Measurements from ENCODE around the gene MAPK13.
"Not testable (repeated sequence)": the region's sequence is repeated elsewhere in the genome, so short reads cannot be mapped to it uniquely, and the experiment has no call there.

MAPK13 gene

DNA sequence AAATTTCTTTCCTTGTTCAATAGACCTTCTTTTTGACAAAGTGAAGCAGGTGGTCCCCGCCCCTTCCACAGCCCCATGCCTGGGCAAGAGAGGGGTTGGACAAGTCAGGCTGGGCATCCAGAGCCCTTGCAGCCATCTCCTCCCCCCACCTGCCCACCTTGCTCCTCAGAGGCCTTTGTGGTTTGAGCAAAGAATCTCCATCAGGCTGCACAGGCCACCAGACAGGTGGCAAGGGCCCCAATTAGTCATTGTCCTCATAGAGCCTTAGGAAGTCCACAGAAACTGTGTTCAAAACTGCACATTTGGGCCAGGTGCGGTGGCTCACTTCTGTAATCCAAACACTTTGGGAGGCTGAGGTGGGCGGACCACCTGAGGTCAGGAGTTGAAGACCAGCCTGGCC lies 1.5 kb upstream of the MAPK13 start:
- no peak for DNase-seq

DNA sequence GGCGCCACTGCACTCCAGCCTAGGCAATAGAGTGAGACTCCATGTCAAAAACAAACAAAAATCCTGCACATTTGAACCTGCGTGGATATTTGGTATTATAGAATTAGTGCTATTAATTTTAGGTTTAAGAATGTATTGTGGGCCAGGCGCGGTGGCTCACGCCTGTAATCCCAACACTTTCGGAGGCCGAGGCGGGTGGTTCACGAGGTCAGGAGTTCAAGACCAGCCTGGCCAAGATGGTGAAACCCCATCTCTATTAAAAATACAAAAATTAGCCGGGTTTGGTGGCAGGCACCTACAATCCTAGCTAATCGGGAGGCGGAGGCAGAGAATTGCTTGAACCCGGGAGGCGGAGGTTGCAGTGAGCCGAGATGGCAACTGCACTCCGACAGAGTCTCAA lies 979 bp upstream of the MAPK13 start:
- not testable (repeated sequence) for DNase-seq

DNA sequence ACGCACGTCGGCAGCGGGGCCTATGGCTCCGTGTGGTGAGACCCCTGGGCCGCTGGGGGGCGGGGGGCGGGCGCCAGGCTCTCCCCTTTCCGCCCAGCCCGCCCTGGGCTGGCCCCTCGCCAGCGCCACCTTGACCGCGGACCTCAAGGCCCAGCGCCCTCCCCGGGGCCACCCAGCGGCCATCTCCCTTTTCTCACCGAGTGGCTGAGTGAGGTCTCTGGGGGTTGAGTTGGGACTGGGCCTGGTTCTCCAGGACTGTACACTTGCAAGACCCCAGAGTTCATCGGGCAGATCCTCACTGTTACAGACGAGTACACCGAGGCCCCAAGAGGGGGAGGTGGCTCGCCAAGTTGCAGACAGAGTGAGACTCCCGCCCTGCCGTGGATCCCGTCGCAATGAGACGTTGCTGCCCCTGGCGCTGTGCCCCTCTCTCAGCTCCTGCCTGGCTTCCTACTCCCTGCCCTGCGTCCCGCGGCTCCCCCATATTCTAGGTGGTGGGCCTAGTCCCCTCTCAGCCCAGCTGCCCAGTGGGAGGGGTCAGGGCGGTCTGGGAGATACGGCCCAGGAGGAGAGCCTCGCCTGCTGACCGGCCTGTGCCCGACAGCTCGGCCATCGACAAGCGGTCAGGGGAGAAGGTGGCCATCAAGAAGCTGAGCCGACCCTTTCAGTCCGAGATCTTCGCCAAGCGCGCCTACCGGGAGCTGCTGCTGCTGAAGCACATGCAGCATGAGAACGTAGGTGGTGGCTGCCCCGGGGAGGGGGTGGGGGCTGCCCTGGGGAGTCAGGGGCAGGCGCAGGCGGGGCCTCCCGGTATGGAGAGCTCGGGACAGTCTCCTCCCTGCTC lies 576 bp downstream of the MAPK13 start:
- peak; percentile 46 for DNase-seq

DNA sequence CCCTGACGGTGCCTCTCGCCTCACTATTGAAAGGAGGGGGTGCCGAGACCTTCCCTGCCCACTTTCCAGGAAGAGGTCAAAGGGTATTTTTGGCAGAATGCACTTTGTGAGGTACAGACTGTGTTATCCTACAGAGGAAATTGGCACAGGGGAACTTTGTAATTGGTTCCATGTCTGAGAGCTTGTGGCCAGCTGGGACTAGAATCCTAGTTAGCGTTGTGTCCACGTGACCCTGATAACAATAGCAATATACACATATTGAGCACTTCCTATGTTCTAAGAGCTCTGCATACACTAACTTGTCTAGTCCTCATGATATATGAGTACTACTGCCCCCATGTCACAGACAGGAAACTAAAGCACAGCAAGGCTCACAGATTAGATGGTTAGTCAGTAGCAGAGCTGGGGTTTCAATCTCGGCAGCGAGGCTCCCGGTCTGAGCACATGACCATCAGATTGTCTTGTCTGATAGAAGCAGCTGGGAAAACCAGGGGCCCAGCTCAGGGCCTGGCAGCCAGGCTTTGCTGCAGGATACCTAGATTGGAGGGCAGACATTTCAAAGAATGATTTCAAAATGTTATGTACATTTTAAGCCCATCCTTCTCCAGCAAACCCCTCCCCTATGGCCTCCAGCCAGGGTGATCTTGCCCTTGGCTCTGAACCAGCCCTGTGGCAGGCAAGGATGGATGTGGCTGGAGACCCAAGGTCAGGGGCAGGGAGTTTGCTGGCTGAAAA lies 1.4 kb downstream of the MAPK13 start:
- DNase-seq, result peak; percentile 55

DNA sequence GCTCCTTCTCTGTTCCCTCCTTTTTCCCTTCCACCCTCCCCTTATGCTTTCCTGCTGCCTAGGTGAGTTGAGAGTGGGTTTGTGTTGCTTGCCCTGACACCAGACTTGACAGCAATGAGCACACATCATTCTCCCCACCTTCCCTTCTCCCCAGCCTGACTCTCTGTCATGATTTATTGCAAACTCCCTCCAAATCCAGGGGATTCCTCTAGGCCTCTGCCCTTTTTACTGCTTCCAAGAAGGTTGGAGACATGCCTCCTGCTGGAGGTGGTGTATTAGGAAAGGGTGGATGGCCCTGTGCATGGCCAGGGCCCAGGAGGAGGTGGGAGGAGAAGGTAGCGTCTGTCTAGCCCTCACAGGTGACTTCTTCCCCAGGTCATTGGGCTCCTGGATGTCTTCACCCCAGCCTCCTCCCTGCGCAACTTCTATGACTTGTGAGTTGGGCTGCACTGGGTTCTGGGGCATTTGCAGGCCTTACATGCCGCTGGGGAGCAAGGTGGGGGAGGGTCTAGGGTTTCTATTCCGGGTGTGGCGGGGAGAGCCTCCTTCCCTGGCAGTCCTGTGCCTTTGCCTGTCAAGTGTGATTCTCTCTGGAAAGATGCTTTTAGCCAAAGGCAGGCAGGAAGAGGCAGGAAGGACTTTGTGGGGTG lies 2.1 kb downstream of the MAPK13 start:
- DNase-seq, result no peak

DNA sequence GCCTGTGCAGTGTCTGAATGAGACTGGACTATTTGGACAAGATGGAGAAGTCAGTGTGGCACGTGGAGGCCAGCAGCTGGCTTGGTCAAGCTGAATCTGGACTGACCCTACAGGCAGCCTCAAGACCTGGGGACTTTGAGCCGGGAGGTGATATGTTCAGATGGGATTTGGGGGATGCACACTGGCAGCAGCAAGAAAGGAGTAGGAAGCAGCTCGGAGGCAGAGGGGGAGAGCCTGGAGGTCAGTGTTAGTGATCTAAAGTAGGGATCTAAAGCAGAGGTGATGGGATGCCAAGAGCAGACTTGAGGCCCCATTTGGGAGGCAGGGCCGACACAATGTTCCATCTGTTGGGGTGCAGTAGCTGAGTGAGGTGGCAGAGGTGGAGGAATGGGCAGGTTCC lies 2.8 kb downstream of the MAPK13 start:
- DNase-seq, result no peak

DNA sequence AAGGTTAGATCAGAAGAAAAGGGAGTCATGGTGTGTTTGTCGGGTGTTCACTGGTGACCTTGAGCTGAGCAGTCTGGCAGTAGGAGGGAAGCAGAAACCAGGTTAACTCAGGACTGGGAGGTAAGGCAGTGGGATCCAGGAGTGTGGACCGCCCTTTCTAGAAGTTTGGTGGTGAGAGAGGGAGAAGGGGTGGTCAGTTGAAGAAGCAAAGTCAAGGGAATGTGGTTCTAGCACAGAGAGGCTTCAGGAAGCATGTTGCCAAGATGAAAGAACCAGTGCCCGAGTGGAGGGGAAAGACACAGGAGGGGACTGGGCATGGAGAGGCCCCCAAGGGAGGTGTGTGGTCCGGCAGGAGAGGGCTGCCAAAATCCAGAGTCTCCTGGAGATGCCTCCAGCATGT lies 3.6 kb downstream of the MAPK13 start:
- no peak for DNase-seq

DNA sequence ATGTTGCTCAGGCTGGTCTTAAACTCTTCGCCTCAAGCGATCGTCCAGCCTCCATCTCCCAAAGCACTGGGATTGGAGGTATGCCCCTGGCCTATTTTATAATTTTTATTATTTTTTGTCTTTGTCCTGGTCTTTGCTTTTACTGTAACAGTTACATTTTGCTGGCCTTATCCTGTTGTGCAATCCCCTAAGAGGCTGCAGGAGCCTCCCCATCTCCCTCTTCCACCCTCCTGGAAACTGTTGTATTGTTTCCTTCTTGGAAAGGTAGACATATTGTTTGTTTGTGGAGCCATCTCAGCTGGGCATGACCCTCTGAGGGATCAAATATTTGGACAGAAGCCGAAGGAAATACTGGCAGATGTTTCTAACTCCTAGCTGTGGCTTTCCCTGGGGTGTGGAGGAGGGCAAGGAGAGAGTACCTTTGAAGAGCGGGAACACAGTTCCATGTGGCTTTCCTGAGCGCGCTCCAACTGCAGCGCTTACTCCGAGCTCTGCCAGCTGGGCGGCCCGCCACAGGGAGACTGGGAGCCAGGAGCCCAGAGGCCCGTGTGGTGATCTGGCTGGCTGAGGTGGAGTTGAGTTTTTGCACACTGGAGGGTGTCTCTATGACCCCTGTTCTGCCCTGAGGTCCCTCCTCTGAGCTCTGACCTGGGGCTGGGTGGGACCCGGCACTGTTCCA lies 4.9 kb downstream of the MAPK13 start:
- DNase-seq, result no peak

DNA sequence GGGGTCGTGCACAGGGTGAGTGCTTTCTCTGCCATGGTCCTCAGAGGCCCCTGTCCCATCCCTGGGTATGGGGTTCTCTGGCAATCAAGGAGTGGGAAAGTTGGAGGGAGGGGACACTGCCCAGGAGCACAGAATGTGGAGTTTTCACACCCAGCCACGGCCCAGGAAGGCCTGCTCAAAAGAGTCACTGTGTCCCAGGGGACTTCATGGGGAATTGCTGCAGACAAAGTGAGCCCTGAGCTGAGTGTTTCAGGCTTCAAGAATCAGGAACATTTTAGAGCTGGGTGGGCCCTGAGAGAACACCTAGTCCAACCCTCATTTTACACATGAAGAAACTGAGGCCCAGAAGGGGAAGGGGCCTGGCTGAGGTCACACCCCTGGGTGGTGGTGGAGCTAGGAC lies 5.7 kb downstream of the MAPK13 start:
- no peak for DNase-seq

DNA sequence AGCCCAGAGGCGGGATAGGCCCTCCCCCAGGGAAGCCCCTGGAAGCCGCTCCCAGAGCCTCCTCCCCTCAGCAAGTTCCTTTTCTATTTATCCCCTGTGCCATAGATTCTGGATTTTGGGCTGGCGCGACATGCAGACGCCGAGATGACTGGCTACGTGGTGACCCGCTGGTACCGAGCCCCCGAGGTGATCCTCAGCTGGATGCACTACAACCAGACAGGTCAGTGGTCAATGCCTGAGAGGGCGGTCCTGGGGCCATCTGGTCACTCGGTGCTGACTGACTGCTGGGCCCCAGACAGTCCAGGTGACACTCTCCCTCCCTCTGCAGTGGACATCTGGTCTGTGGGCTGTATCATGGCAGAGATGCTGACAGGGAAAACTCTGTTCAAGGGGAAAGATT lies 6.2 kb downstream of the MAPK13 start:
- no peak for DNase-seq

DNA sequence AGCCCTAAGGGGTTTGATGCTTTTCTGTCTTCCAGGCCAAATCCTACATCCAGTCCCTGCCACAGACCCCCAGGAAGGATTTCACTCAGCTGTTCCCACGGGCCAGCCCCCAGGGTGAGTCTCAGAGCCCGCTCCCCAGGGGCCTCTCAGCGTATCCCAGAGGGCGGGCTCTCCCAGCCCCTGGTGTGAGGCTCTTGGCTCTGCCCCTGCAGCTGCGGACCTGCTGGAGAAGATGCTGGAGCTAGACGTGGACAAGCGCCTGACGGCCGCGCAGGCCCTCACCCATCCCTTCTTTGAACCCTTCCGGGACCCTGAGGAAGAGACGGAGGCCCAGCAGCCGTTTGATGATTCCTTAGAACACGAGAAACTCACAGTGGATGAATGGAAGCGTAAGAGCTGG lies 8.4 kb downstream of the MAPK13 start:
- DNase-seq, result no peak

DNA sequence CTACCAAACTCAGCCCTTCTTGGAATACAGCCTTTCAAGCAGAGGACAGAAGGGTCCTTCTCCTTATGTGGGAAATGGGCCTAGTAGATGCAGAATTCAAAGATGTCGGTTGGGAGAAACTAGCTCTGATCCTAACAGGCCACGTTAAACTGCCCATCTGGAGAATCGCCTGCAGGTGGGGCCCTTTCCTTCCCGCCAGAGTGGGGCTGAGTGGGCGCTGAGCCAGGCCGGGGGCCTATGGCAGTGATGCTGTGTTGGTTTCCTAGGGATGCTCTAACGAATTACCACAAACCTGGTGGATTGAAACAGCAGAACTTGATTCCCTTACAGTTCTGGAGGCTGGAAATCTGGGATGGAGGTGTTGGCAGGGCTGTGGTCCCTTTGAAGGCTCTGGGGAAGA lies 9.1 kb downstream of the MAPK13 start:
- DNase-seq, result no peak

DNA sequence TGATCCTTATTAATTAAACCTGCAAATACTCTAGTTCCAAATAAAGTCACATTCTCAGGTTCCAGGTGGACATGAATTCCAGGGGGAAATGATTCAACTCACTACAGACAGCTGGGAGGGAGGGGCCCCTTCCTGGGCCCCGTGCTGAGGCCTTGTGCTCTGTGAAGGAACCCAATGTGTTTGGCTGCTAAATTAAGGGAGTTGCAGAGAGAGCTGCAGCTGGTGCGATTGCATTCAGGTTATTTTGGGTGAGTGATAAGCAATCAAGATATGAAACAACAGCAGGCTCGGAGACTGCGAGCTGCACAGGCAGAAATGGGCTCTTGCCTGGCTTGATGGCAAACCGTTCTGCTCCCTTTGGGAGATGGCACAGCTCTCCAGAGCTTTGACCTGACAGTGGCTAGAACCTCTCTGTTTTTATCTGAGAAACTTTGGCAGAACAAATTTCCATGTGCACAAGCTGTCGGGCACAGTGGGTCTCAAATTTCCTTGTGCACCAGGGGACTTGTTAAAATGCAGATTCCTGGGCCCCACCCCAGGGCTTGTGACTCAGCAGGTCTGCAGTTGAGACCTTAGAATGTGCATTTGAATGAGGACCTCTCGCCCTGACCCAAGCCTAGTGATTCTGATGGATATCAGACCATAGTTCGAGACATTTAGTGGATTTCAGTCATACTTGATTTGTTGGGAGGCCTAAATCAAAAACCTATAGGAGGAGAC lies 9.8 kb downstream of the MAPK13 start:
- no peak for DNase-seq

DNA sequence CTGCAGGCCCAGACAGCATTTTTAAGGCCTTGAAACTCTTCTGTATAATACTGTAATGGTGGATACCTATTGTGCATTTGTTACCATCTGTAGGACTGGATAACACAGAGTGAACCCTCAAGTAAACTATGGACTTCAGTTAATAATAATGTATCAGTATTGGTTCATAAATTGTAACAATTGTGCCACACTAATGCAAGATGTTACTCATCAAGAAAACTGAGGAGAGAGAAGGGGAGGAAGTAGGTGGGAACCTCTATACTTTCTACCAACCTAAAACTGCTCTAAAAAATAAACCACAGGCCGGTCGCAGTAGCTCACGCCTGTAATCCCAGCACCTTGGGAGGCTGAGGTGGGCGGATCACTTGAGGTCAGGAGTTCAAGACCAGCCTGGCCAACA lies 10.8 kb downstream of the MAPK13 start:
- DNase-seq, result no peak

DNA sequence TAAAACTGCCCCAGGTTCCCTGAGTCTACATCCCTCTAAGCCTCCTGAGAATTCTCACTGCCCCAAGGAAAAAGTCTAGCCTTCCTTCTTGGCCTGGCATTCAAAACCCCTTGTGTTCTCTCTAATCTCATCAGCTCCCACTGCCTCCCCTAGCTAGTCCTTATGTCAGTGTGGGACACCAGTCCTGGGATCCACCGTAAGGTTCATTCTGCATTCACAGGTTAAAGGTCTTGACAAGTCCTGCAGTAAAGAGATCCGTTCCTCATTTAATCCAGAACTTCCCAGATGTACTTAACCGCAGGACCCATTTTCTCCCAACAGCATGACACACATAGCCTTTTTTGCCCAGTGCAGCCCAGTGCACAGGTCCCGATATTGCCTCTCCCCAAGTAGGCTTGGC lies 11.6 kb downstream of the MAPK13 start:
- DNase-seq, result no peak

DNA sequence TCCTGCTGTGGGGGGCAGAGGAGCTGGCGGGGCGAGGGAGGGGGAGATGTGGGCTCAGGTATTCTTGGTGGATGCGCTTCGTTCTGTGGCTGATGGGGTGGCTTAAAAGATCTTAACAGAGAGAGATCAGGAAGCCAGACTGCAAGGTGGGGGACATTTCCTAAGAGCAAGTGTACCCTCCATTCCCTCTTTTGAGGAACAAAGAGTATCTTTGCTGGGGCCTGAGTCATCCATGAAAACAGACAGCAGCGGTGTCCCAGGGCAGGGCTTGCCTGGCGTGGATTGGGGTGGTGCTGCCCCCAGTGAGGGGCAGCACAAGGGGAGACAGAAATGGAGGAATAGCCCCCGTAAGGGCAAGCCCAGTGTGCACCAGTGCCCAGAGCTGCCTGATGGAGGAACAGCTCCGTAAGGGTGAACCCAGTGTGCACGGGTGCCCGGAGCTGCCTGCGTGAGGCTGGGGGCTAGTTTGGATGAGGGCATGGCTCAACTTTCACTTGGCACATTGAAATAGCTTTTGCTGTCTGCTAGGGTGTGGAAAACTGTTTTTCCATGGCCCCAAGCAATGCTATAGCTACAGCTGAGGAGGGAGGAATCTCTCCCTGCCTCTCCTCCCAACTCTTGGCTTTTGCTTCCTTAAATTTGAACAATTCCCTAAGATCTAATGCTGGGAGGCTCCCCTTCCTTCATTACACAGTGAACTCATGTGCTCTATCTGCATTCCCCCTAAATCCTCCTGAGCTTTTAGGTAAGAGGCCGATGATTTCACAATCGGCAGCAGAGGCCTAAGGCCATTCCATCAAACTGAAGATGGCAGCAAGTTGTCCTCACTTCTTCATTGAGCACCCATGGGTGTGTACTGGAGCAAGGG lies 12.9 kb downstream of the MAPK13 start:
- no peak for DNase-seq

DNA sequence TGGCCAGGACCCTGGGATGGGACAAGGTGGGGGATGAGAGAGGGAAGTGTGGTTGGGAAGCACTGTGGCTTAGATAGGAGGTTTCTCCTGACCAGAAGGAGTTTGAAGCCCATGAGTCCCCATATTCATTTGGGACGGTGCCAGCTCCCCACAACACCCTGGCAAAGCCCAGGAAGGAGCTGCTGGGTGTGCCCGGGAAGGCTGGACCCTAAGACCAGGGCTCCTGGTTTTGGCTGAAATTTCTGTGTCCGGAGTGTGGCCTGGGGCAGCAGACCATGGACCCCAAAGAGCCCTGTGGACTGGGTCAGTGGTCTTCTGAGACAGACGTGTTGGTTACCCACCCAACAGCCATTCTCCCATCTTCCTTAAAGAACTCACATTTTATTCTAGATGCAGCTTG lies 15.2 kb downstream of the MAPK13 start:
- no peak for DNase-seq

DNA sequence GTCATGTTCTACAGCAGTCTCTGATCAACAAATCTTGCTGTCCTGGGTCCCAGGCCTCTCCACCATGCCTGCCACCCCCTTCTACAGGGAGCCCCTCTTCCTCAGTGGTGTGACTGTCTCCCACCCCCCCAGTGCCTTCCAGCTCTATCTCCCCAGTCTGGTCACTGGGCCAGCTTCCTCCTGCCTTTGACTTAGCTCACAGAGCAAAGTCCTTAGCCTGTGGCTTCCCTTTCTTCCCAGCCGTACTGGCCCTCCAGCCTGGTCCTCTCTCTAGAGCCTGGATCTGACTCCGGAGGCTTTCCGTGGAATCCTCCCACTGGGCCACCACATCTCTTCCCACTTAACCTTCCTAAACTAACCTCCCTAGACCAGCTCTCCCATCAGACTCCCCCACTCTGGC lies 17.0 kb downstream of the MAPK13 start:
- DNase-seq, result no peak

DNA sequence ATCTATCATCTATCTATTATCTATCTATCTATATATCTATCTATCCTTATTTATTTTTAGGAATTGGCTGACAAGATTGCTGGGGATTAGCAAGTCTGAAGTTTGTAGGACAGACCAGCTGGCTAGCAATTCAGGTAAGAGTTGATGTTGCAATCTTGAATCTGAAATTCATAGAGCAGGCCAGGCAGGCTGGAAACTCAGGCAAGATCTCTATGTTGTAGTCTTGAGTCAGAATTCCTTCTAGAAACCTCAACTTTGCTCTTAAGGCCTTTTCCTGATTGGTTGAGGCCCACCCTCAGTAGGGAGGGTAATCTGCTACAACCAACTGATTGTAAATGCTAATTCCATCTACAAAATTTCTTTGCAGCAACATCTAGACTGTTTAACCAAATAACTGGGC lies 19.2 kb downstream of the MAPK13 start:
- no peak for DNase-seq

DNA sequence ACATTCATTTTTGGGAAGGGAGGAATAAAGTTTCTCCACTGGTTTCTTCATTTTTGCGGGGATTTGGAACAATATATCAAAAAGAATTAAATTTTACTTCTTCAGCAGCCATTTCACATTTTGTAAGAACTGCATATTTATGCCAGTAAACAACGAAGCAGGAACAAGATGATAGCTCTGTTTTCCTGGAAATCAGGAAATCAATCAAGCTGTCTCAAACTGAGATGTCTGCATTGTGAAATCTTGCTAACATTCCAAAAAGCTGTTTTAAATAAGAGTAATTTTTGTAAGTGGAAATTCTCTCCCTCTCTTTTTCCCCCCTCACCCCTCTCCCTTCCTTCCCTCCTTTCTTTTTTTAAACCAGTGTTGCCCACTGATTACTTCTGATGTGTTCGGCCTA lies 20.0 kb downstream of the MAPK13 start:
- no peak for DNase-seq

DNA sequence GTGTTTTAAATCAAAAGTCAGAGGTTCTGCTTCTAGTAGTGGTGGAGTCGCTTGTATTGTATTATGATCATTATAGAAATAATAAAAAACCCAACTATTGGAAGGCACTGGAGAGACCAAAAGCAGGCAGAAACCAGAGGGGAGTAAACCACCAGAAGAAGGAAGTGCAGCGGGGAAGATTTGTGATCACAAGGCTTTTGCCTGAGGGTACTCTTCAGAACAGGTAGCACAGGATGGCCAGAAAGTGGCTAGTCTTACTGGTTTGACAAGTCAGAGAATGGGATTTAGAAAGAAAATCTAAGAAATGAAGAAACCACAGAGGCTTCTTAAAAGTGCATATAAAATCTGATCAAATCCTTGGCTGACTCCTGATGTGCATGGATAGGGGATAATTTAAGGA lies 24.0 kb downstream of the MAPK13 start:
- DNase-seq, result no peak

DNA sequence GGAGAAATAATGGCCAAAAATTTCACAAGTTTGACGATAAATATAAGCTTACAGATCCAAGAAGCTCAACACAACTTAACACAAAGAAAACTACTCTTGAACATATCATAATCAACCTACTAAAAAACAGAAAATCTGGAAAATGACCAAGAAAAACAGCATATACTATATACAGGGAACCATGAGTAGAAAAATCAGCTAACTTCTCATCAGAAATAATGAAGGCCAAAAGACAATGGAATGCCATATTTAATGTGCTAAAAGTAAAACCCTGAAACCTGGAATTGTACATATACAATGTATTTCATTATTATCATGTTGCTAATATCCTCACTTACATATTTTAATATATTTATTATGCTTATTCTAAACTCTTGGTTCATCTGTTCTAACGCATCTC lies 25.3 kb downstream of the MAPK13 start:
- DNase-seq, result no peak

Measured in right hindlimb (tissue), 1 donor.